NCI-H2227 (cell line): ENCODE results near the gene VWA5B1.
"Not testable (repeated sequence)": the region's sequence is repeated elsewhere in the genome, so short reads cannot be mapped to it uniquely, and the experiment has no call there.

Experiments used
- DNase-seq: peaks from one replicate; lab custom pipeline; 2025; ENCODE audit not compliant: unreplicated experiment; lab: John Stamatoyannopoulos, UW

VWA5B1 gene

DNA sequence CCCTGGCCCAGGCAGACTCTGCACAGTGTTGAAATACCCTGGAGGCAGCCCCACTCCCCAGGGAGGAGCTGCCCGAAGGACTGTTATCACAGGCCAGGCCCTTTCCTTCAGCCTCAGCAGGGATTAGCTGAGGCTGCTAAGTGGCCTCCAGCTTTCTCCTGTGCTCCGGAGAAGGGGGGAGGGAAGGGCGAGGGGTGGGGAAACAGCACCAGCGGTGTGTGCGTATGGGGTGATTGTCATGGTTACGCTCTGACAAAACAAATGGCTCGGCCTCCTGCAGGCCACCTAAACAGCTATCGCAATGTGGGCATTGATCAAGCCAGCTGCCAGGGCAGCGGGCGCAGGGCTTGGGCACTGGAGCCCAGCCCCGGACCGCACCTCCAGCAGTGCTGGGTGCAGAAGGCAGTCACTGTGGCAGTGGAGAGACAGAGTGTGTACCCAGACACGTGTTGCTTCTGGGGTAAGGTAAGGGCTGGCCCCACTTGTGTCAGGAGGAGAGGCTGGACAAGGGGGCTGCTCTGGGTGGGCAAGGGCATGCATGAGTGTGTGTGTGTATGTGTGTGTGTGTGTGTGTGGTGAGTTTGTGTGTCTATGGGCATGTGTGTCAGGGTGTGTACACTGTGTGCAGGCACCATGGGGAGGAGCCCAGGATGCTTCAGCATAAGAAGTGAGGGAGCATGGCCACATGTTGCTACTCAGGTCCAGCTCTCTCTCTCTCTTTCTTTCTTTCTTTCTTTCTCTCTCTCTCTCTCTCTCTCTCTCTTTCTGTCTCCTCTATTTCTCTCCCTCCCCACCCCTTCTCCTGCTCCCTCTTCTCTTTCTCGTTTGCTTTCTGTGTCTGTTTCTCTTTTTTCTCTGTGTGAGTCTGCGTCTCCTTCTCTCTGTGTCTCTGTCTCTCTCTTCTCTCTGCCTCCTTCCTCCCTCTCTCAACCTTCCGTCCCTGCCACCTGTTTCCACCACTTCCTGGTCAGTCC, at the start of gene VWA5B1:
Gene VWA5B1 (plus strand): TSS at position 252 of the 974 bp plus-strand sequence. CDS start 19,727 bp downstream, outside the sequence.
- DNase-seq = peak; percentile 94

DNA sequence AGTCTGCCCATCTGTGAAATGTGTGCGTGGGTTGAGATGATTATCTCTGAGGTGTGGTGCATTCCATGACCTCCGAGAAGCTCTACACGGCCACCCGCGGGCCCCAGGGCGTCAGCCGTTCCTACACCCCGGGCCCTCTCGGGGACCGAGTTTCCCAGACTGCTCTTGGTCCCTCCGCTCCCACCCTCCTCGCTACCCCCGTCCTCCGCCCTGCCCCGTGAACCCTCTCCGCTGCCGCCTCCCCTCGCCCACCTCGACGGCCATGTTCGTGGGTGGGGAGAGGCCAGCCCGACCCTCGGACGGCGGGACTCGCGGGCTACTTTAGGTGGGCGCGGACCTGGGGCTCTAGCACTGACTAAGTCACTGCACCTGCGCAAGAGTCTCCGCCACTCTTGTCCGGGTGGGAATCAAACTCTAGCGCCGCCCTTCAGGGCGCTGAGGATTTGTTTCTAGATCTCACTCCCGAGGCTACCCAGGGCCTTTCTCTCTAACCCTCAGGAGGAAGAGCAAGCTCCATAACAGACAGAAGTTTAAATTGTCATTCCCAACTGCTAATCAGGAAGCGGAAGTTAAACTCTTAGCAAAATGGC, 47.7 kb upstream of the VWA5B1 start:
- no peak for DNase-seq

DNA sequence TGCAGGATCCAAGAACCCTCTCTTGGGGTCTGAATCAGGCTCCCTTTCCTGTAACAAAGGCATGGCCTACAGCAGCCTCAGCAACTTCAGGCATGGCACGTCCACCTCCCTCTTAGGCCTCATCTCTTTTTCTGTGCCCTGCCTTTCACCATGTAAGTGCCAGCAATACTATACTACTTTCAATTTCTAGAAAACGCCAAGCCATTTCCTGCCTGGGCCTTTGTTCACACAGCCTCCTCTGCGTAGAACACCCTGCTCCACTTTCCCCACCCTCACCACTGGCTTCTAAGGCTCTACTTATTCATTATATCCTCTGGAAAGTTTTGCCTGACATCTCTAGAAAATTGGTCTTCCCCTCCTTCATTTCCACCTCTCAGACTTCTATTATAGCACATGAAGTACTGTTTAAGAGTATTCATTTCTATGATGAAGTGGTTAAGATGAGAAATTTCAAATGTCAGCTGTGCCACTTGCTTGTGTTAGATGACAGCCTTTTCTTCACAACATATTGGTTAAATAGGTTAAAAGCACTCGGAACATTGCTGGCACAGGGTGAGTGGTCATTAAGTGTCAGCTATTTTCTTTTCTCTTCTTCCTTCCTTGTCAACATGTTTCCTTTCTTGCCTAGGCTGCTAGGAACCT, 41.6 kb upstream of the VWA5B1 start:
- peak; percentile 18 for DNase-seq

DNA sequence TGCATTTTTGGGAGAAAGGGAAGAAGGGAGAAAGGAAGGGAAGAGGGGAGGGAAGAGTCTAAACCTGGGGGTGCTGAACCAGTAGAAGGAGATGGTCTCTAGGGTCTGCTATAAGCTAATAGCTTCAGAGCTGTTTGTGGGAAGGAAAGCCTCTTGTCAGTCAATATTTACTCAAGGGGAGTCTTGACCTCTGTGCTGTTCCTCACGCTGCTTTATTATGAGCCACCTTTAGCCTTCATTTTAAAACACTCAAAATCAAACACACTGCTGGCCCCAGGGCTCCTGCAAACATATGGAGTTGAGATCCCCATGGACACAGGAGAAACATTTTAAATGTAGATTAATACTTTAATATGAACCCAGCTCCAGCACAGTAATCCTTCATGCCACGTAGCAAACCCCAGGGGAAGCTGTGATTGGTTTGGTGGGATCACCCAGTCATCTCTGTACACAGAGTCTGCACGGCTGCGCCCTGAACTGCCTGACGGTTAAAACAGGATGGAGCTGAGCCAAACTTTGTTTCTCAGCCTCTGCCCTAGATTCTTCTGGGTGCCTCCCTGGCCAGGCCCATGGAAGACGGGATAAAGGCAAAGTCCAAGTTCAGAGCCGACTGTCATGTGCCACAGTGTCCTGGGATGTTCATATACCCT, 40.2 kb upstream of the VWA5B1 start:
- peak; percentile 61 for DNase-seq

DNA sequence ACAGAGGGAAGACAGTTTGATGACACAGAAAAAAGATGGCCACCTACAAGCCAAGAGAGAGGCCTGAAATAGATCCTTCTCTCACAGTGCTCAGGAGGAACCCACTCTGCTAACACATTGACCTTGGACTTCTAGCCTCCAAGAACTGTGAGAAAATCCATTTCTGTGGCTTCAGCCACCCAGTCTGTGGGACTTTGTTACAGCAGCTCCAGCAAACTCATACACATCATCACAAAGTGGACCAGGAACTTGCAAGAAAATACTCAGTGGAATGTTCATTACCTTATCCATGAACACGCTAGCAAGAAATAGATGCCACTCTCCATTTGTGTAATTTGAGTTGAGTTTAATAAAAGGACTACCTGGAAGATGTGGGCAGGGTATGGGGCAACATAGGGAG, 38.1 kb upstream of the VWA5B1 start:
- no peak for DNase-seq

DNA sequence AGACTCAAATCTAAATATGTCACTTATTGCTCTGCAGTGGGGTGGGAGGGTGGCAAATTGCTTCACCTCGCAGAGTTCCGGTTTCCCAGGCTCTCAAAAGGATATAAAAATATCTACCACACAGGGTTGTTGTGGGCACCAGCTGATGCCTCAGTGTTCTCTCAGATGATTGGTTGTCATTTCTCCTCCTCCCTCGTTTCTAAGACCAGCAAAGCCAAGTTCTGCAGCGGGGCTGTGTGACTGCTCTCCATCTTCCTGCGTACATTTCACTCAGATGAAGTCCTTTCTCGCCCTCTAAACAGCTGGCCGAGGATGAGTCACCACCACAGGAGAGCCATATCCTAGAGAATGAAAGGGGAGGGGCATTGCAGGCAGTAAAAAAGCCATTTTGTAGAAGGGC, 35.0 kb upstream of the VWA5B1 start:
- peak; percentile 80 for DNase-seq

GRCh38 chr1:20259646-20260045, 31.0 kb upstream of the VWA5B1 start:
- DNase-seq = no peak

DNA sequence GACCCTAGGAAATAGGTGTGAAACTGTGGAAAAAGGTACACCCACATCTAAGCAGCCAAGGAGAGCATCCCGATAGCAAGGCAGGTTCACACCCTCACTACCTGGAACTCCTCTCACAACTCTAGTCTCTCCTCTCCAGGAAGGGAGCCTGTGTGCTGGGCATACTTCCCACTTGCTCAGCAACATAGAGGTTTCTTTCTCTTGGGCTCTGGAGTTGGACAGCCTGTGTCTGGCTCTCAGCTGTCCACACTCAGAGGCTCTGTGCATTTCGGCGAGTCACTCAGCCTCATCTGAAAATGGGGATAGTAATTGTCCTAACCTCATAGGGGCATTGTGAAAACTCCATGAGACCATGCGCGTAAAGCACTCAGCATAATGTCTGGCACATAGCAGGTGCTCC, 29.6 kb upstream of the VWA5B1 start:
- no peak for DNase-seq

GRCh38 chr1:20262810-20263534, 27.7 kb upstream of the VWA5B1 start:
- no peak for DNase-seq

DNA sequence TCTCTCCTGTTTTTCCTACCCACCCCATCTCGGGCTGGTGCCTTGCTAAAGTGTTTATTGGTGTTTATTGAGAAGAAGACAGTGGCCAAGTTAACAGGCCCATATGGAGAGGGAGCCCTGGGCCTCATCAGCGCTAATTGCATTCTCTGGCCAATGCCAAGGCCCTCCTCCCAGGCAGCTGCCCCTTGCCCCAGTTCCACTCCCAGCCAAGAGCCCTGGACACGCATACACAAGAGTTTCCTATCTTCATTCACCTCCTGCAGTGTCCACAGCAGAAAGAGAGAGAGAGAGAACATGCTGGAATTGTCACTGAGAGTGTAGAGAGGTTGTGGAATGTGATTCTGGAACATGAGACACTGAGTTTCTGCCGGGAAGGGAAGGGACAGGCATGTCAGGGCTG, 25.4 kb upstream of the VWA5B1 start:
- DNase-seq = no peak

- DNase-seq = no peak
These were observed 24.5 kb upstream of the VWA5B1 start for GRCh38 chr1:20266141-20266540.

DNA sequence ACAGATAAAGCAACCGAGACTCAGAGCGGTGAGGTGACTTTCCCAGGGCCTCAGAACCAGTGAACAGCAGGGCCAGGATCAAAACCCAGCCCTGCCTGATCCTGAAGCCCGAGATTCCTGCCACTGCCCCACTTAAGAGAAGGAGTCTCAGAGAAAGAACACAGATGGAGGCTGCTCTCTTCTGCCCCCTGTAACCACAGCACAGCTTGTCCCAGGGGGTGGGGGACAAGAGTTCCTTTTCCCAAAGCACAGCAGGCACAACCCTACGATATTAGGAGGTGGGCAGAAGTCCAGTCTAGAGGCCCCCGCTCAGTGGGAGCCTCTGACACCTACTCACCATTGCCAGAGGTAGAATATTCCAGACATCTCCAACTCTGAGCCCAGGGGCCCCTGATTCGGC, 24.0 kb upstream of the VWA5B1 start:
- DNase-seq = no peak

- peak; percentile 28 for DNase-seq
These were observed 18.9 kb upstream of the VWA5B1 start for GRCh38 chr1:20271498-20272400.

DNA sequence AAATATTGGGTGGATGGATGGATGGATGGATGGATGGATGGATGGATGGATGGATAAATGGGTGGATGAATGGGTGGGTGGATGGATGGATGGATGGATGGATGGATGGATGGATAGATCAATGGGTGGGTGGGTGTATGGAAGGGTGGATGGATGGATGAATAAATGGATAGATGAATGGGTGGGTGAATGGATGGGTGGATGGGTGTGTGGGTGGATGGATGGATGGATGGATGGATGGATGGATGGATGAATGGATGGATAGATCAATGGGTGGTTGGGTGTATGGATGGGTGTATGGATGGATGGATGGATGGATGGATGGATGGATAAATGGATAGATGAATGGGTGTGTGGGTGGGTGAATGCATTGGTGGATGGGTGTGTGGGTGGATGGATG, 17.0 kb upstream of the VWA5B1 start:
- DNase-seq = not testable (repeated sequence)

DNA sequence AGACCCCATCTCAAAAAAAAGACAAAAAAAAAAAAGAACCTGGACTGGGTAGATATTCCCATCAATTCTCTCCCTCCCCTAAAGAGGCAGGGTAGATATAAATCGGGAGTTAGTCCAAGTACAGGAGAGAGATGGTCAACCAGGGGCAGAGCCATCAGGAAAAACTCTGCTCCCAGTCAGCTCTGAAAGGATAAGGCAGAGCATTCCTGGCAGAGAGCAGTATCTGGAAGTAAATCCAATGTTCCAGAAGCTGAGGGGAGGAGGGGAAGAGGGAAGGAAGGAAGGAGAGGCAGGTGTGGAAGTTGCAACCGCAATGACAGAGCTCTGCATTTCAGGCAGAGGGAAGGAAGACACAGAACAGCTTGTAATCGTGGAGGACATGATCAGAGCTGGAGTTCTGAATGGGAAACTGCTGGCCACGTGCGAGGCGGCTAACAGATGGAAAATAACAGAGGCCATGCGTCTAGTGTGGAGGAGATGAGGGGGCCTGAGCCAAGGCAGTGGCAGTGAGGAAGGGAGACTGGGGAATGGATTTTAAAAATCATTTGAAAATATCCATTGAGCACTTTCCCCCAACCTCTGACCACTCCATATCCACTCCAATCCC, 15.3 kb upstream of the VWA5B1 start:
- DNase-seq = no peak

- no peak for DNase-seq
These were observed 14.1 kb upstream of the VWA5B1 start for GRCh38 chr1:20276485-20277159.

GRCh38 chr1:20278692-20279130, 12.0 kb upstream of the VWA5B1 start:
- no peak for DNase-seq

DNA sequence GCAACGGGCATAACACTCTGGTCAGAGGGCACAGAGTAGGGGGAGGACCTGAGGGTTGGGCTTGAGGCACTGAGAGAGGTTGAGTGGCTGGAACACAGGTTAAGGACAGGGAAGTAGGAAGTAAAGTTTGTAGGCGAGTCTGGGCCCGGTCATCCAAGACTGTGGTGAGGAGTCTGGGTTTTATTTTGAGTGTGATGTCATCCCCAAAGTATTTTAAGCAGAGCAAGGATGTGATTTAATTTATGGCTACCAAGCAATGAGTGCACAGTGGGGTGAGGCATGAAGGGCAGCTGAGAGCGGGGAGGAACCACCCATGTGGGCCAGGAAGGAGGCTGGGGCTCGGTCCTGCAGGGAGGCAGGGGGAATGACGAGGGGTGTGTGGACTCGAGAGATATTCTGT, 11.2 kb upstream of the VWA5B1 start:
- no peak for DNase-seq

GRCh38 chr1:20280341-20280740, 10.3 kb upstream of the VWA5B1 start:
- DNase-seq = no peak
